ENCODE measurements around the gene MSANTD1. TPM values are rescaled to one million over a fixed set of nuclear protein-coding genes. Genes with fewer than 3 reads are reported as not detected.

The MSANTD1 gene
- total RNA-seq, 1 experiment from 2014 or later: 0.71 TPM

- intact Hi-C loops (cut with micrococcal nuclease): no loop called here
- ChIA-PET POLR2A (no interaction called here), CTCF (interaction anchor here (1.4 kb wide), 1 partner anchor 15 kb away, joined by 3 read pairs; no protein-coding TSS in a partner anchor)
Measured at GRCh38 chr4:3302786-3303564, 54.0 kb downstream of the MSANTD1 start.

GRCh38 chr4:3303565-3303824, 54.5 kb downstream of the MSANTD1 start:
- Histone ChIP-seq H3K36me3 (ENCODE audit: control insufficient read depth in 1 of 2, insufficient read depth in 2 of 2, low read length in 2 of 2) (no peaks in the 10 kb centered on the region), H2AFZ (ENCODE audit: low read depth, low read length, poor library complexity, severe bottlenecking) (no peak overlapping the region), H3K27ac (ENCODE audit: low read depth, low read length) (no peak overlapping the region), H3K79me2 (ENCODE audit: insufficient read depth, low read length) (peaks cover 20% of the 10 kb centered on the region; the same call in 1 of the 2 replicates), H3K9ac (ENCODE audit: low read length) (no peak overlapping the region), H3K27me3 (ENCODE audit: insufficient read depth, low read length) (no peaks in the 10 kb centered on the region), H3K9me2 (ENCODE audit: insufficient read depth) (no peaks in the 10 kb centered on the region), H3K4me1 (ENCODE audit: control insufficient read depth in 1 of 2, insufficient read depth in 2 of 2, low read length in 2 of 2) (peaks cover 0 to 10% of the 10 kb centered on the region in 2 experiments; a peak in 1 of 4 replicates), H3K4me2 (ENCODE audit: low read length) (no peak overlapping the region), H4K20me1 (ENCODE audit: insufficient read depth) (no peaks in the 10 kb centered on the region), H3K9me3 (ENCODE audit: control insufficient read depth in 1 of 2, insufficient read depth in 1 of 2, low read depth in 1 of 2, low read length in 2 of 2) (no peaks in the 10 kb centered on the region), H3K4me3 (replicated peaks in 1 of 2; ENCODE audit: low read depth in 1 of 2, low read length in 2 of 2) (no peak overlapping the region)
- no peak for DNase-seq (ENCODE audit: low read depth, low spot score)
- ChIA-PET CTCF (interaction anchor here (1.4 kb wide), 1 partner anchor 15 kb away, joined by 3 read pairs; no protein-coding TSS in a partner anchor), RAD21 (ENCODE audit: low non-redundant PET in 1 of 2, low total read pairs in 2 of 2, uncharacterized antibody in 2 of 2, unreplicated experiment in 2 of 2) (no interaction called here), POLR2A (no interaction called here)
- no TSS peak for BruUV-seq (replicated peaks)
- intact Hi-C loops (cut with micrococcal nuclease): no loop called here
- no peak for TF ChIP-seq ATF3 (IDR thresholded peaks at IDR 0.05)
- no peak for ATAC-seq

More at GRCh38 chr4:3302786-3303564, 54.0 kb downstream of the MSANTD1 start:
- Histone ChIP-seq H4K20me1 (ENCODE audit: insufficient read depth) (no peaks in the 10 kb centered on the region), H3K27ac (ENCODE audit: low read depth, low read length) (no peak overlapping the region), H3K4me3 (replicated peaks in 1 of 2; ENCODE audit: low read depth in 1 of 2, low read length in 2 of 2) (no peak overlapping the region), H3K9ac (ENCODE audit: low read length) (no peak overlapping the region), H3K36me3 (ENCODE audit: control insufficient read depth in 1 of 2, insufficient read depth in 2 of 2, low read length in 2 of 2) (no peaks in the 10 kb centered on the region), H3K4me2 (ENCODE audit: low read length) (no peak overlapping the region), H3K9me3 (ENCODE audit: control insufficient read depth in 1 of 2, insufficient read depth in 1 of 2, low read depth in 1 of 2, low read length in 2 of 2) (no peaks in the 10 kb centered on the region; a peak in 1 of 4 replicates), H3K79me2 (ENCODE audit: insufficient read depth, low read length) (peaks cover 25% of the 10 kb centered on the region; the same call in 1 of the 2 replicates), H2AFZ (ENCODE audit: low read depth, low read length, poor library complexity, severe bottlenecking) (no peak overlapping the region), H3K27me3 (ENCODE audit: insufficient read depth, low read length) (no peaks in the 10 kb centered on the region), H3K9me2 (ENCODE audit: insufficient read depth) (no peaks in the 10 kb centered on the region), H3K4me1 (ENCODE audit: control insufficient read depth in 1 of 2, insufficient read depth in 2 of 2, low read length in 2 of 2) (peaks cover 0 to 10% of the 10 kb centered on the region in 2 experiments; a peak in 1 of 4 replicates)
- TF ChIP-seq EZH2phosphoT487 (IDR thresholded peaks at IDR 0.05; ENCODE audit: borderline replicate concordance): no peak
- no peak for TF ChIP-seq ELF1 (IDR thresholded peaks at IDR 0.05; ENCODE audit: borderline replicate concordance, low read depth)
- no peak for TF ChIP-seq ZBTB33 (IDR thresholded peaks at IDR 0.05; ENCODE audit: extremely low read depth, insufficient replicate concordance, low read length)
- ATAC-seq: no peak
- DNase-seq (ENCODE audit: low read depth, low spot score): no peak
- no TSS peak for BruUV-seq (replicated peaks)
- RAD21 ChIA-PET (ENCODE audit: low non-redundant PET in 1 of 2, low total read pairs in 2 of 2, uncharacterized antibody in 2 of 2, unreplicated experiment in 2 of 2): no interaction called here

Data from HCT116 (cell line).